NCI-H1417 treated with DMSO at 0.1 percent for 48 hours (cell line): ENCODE data around the gene ALKBH5.

Experiments
- DNase-seq: peaks from one replicate; lab custom pipeline; 2025; lab: John Stamatoyannopoulos, UW

The ALKBH5 gene

DNA sequence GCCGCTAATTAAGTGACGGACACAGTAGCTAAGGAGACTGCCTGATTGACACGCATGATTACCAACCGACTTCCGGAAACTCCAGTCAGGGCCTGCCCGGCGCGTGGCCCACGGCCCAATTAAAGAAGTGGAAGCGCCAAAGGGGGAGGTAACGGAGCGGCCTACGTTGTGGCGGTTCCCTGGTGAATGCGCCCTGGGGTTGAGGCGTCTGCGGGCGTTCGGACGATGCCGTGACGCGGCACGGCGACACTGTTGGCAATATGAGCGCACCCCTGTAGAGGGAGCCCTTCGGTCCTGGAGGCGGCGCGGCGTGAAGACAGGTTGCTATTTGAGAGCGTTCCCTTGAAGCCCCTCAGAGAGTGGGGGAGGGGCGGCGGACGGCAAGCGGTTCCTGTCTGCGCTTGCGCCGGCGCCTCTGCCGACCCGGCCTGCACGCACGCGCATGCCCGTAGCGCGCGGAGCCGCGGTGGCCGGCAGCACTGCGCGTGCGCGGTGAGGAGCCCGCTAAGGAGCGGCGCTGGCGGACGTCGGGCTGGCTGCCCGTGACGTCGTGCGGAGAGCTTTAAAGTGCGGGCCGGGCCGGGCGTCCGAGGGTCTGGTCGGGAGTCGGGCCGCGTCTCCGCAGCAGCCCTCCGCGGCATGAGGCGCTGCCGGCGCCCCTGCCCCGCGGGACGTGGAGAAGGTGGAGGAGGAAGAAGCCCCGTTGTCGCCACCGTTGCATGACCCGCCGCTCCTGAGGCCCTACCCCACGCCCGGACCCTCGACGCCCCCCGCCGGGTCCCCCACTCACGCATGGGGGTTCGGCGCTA, at the start of gene ALKBH5:
Gene ALKBH5 (plus strand): TSS at position 495 of the 809 bp plus-strand sequence. CDS start 416 bp downstream, outside the sequence.
- DNase-seq, result peak; percentile 83

GRCh38 chr17:18136357-18136756, 47.3 kb upstream of the ALKBH5 start:
- DNase-seq, result no peak

- DNase-seq, result no peak
Measured at GRCh38 chr17:18138065-18138749, 45.4 kb upstream of the ALKBH5 start.

GRCh38 chr17:18139092-18139491, 44.5 kb upstream of the ALKBH5 start:
- no peak for DNase-seq

DNA sequence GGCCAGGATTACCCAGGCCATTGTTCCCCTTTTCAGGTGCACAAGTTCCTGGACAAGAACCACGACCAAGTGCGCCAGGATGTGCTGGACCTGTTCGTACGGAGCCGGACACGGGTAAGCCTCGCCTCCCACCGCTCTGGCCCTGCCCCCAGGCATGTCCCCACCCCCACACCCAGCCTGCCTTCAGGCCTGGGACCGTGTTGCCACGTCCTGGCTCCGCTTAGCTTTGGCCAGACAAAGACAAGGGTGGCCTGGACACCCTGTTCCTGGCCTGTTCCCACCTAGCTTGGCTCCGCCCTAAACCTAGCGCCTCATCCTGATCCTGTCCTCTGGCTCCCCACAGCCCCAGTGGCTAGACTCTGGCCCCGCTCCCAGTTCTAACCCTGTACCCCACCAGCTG, 44.1 kb upstream of the ALKBH5 start:
- DNase-seq, result no peak

- DNase-seq, result no peak
Measured at GRCh38 chr17:18139949-18140348, 43.7 kb upstream of the ALKBH5 start.

DNA sequence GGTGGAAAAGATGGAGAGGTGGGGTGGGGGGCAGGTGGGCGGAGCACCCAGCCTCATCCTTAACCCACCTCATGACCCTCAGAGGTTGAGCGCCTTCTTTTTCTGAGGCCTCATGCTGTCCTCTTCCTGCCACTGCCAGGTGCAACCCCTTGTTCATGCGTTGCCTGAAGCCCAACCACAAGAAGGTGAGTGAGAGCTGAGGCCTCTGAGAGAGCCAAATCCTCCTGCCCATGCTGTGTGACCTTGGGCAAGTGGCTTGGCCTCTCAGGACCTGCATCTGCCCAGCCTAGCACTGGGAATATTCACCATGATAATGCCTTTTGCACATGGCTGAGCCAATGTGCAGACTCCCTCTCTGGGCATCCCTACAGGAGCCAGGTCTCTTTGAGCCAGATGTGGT, 43.0 kb upstream of the ALKBH5 start:
- DNase-seq, result no peak

- DNase-seq, result no peak
Measured at GRCh38 chr17:18141210-18141803, 42.3 kb upstream of the ALKBH5 start.

DNA sequence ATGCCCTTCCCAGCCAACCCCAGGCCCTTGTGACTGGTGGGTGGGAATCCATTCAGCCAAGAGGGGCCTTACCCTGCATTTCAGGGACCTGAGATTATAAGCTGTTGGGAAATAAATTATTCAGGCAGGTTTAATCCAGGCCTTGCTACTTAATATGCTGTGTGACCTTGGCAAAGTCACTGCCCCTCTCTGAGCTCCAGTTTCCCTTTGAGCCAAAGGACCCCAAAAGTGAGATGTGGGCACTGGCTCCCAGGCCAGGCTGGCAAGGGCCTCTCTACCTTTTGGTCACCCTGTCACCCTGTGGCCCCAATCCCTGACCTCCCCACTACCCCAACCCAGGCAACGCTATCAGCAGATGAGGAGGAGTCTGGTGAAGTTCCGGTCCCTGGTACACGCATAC, 41.2 kb upstream of the ALKBH5 start:
- DNase-seq, result no peak

GRCh38 chr17:18143044-18143936, 40.3 kb upstream of the ALKBH5 start:
- DNase-seq, result no peak

- no peak for DNase-seq
Measured at GRCh38 chr17:18144261-18144660, 39.4 kb upstream of the ALKBH5 start.

GRCh38 chr17:18144855-18145254, 38.8 kb upstream of the ALKBH5 start:
- no peak for DNase-seq

DNA sequence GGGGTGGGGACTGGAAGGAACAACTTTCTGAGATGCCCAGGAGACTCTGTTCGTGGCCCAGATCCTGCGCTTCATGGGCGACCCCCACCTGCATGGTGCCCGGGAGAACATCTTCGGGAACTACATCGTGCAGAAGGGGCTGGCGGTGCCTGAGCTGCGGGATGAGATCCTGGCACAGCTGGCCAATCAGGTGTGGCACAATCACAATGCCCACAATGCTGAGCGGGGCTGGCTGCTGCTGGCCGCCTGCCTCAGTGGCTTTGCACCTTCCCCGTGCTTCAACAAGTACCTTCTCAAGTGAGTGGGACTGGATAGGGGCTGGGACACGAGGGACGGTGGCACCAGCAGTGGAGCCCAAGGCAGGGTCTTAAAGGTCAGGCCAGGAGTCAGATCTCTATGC, 37.8 kb upstream of the ALKBH5 start:
- DNase-seq, result no peak

DNA sequence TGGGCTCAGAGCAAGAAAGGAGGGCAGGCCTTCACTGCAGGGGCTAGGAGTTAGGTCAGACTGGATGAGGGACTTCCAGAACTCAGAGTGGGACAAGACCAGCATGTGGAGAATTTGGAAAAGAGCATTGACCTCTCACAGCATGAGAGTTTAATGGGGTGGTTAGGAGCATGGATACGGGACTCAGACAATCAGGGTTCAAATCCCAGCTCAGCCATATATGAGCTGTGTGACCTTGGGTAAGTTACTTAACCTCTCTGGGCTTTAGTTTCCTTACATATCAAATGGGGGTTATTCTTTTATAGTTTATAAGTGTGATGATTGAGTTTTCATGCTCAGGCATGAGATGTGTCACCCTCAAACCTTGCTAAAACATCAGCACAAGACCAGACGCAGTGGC, 37.4 kb upstream of the ALKBH5 start:
- no peak for DNase-seq

DNA sequence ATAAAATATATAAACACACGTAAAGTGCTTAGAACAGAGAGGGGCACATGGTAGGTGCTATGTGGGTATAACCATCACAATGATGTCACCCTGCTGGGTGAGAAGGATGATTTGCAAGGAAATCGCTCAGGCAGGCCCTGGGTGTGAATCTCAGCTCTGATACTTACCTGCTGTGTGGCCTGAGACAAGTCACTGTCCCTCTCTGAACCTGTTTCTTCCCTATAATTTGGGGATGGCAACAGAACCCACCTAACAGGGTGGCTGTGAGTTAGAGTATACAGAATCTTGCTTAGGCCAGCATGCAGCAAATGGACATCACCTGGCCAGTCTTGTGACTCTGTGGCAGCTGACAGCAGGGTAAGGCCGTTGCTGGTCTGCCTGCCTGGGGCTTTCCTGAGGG, 36.6 kb upstream of the ALKBH5 start:
- no peak for DNase-seq

DNA sequence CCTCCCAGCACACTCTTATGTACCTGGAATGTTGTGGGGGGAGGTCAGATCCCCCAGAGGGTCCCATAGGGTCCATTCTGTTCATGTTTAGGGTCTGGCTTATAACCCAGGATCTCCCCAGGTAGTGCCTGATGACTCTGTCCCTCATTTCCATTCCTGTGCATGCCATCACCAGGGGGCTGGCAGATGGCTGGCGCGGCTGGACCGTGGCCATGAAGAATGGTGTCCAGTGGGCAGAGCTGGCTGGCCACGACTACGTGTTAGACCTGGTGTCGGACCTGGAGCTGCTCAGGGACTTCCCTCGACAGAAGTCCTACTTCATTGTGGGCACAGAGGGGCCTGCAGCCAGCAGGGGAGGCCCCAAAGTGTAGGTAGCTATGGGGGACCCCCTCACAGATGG, 35.0 kb upstream of the ALKBH5 start:
- no peak for DNase-seq

GRCh38 chr17:18151290-18151689, 32.3 kb upstream of the ALKBH5 start:
- DNase-seq, result no peak

GRCh38 chr17:18155179-18155578, 28.4 kb upstream of the ALKBH5 start:
- no peak for DNase-seq

DNA sequence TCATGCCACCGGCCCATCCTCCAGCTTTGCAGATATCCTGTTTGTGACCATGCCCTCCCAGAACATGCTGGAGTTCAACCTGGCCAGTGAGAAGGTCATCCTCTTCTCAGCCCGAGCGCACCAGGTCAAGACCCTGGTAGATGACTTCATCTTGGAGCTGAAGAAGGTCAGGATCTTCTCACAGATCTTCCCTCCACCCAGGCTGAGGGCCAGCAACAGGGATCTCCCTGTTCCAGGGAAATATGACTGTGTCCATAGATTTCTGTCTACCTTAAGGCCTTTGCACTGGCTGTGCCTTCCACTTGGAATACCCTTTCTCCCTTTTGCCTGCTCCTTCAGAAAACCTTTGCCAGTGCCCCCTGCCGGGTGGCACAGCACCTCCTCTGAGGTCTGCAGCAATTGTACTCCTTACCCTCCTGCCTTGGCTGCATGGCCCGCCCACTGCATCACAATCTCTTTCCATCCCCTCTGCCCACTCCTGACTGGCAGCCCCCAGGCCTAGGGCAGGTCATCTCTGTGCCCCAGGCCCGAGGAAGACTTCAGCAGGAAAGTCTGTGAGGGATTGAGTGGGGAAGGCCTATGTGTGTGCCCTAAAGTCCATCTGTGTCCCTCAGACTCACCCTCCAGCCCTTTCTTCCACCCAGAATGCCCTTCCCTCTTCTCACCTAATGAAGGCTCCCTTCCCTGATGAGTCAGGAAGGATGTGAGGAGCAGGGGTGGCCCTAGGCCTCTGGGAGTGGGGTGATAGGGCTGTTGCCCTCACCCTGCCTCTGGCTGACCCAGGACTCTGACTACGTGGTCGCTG, 27.3 kb upstream of the ALKBH5 start:
- DNase-seq, result no peak

GRCh38 chr17:18156976-18157280, 26.7 kb upstream of the ALKBH5 start:
- no peak for DNase-seq

- no peak for DNase-seq
Measured at GRCh38 chr17:18157354-18157985, 26.2 kb upstream of the ALKBH5 start.
